AML-193 (cell line): Measurements from ENCODE around the gene STIP1.

Experiments
- DNase-seq, 2 experiments: peaks; one replicate each; lab custom pipeline; 2025; lab: John Stamatoyannopoulos, UW

The STIP1 gene

GRCh38 chr11:64223001-64223651 lies 37.2 kb downstream of the STIP1 start:
- DNase-seq = no peak

- DNase-seq = no peak
Measured at GRCh38 chr11:64224151-64224890, 38.4 kb downstream of the STIP1 start.

GRCh38 chr11:64224891-64225607 lies 39.1 kb downstream of the STIP1 start:
- no peak for DNase-seq

- DNase-seq = peak; percentile 67 to 73
Measured at GRCh38 chr11:64225608-64226506, 39.9 kb downstream of the STIP1 start, which contains the start of the genes NUDT22 and TRPT1. TSS of gene NUDT22 (plus strand) at chr11:64226274. CDS start at chr11:64226653, 379 bp downstream. TSS of gene TRPT1 (minus strand) at chr11:64226186. CDS start at chr11:64225860, 326 bp downstream.

- peak; percentile 64 to 77 for DNase-seq
Measured at GRCh38 chr11:64226507-64227051, 40.6 kb downstream of the STIP1 start.

GRCh38 chr11:64227405-64227956 lies 41.5 kb downstream of the STIP1 start:
- no peak for DNase-seq

- DNase-seq = no peak
Measured at GRCh38 chr11:64229090-64229743, 43.2 kb downstream of the STIP1 start.

GRCh38 chr11:64229744-64230170 lies 43.8 kb downstream of the STIP1 start:
- no peak for DNase-seq

GRCh38 chr11:64230171-64230984 lies 44.4 kb downstream of the STIP1 start, which contains the start of gene DNAJC4:
TSS of gene DNAJC4 (plus strand) at chr11:64230548. CDS start at chr11:64230855, 307 bp downstream.
- DNase-seq = peak; percentile 76 to 78

- DNase-seq = peak; percentile 20 to 30
Measured at GRCh38 chr11:64230985-64231365, 45.0 kb downstream of the STIP1 start.

GRCh38 chr11:64231546-64231945 lies 45.6 kb downstream of the STIP1 start:
- DNase-seq = no peak

GRCh38 chr11:64232182-64232966 lies 46.4 kb downstream of the STIP1 start:
- no peak for DNase-seq

GRCh38 chr11:64232967-64233315 lies 47.0 kb downstream of the STIP1 start:
- no peak for DNase-seq

GRCh38 chr11:64233913-64234586 lies 48.1 kb downstream of the STIP1 start, which contains the start of gene VEGFB:
TSS of gene VEGFB (plus strand) at chr11:64234584. CDS start at chr11:64234834, 250 bp downstream.
- DNase-seq = no peak

GRCh38 chr11:64234647-64235379 lies 48.8 kb downstream of the STIP1 start:
- DNase-seq = no peak

GRCh38 chr11:64235437-64236161 lies 49.6 kb downstream of the STIP1 start:
- DNase-seq = no peak
